H1 (cell line): Measurements from ENCODE around the gene SLC17A6. TPM values are rescaled to one million over a fixed set of nuclear protein-coding genes. Genes with fewer than 3 reads are reported as not detected.

Experiments used
- polyA plus RNA-seq, 7 experiments: library from polyadenylated mRNA; depleted of rRNA in 3 of 7; stranded (reverse) in 5 of 7; unstranded in 2 of 7; fragments of >200 nt in 5 of 7; fragments of 200-250 nt in 2 of 7; gene quantifications; 1 replicate in 5 of 7; 2 replicates in 1 of 7; 4 replicates in 1 of 7; pipeline versions ENCODE4 v1.2.1 to v1.2.3, GENCODE V29; 2011 to 2013; ENCODE audit warnings: missing spikeins in 2 of 7, mixed read lengths in 2 of 7
- total RNA-seq: library from RNA; stranded (reverse); fragmentation: NEBNext Ultra II Directional; extraction: Animal tissue kit (Norgen Biotek cat#: 25700); gene quantifications from 2 replicates; pipeline ENCODE4 v1.2.1, GENCODE V29; 2021

The SLC17A6 gene
- total and polyA plus RNA-seq, 2 of the 8 experiments (the other 6 are each of a cell fraction or from before 2014, with no cell fraction given) = 0.24 to 1.6 TPM

Other genes starting within 250 kb of the SLC17A6 start
- gene ANO5, start 145.3 kb upstream of the SLC17A6 start, total RNA-seq = 4.6 and 5.0 TPM in 2 replicates
- gene ANO5, start 145.3 kb upstream of the SLC17A6 start, polyA plus RNA-seq (2011; rRNA removed) = 2.5 and 2.6 TPM in 2 replicates